ENCODE measurements around the gene AGAP1.

AGAP1 gene

DNA sequence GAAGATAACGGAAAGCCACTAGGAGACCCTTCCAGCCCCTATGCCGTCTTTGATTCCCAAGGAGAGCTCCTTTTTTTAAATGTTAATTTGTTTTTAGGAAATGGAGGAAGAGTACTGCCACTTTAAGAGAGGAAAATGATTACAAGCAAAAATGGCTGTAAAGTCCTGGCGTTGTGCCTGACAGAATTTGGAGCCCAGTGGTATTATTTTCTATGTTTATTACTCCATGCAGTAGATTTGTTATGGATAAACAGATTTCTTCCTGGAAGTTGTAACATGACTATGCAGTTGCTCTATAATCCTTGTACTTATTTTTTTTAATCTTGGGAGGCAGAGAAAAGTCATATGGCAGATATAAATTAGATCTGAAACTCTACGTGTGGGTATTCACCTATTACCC is 533.0 kb downstream of the AGAP1 start:
- DNase-seq, result no peak

DNA sequence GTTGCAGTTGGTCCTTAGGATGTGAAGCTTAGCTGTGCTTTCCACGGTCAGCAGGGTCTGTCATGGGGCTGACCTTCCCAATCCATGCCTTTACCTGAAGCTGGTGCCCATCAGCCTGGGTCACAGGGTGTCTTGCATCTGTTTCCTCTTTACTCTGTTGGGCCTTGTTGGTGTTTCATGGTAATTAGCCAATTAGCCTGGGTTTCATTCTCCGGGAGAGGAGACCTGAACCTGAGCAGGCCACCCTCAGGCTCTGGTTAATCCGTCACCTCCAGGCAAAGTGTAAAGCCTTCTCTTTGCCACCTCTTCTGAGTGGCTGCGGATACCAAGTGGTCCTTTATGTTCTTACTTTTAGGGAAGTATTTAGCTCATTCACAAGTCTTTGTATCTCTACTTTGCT is 534.2 kb downstream of the AGAP1 start:
- DNase-seq, result no peak

DNA sequence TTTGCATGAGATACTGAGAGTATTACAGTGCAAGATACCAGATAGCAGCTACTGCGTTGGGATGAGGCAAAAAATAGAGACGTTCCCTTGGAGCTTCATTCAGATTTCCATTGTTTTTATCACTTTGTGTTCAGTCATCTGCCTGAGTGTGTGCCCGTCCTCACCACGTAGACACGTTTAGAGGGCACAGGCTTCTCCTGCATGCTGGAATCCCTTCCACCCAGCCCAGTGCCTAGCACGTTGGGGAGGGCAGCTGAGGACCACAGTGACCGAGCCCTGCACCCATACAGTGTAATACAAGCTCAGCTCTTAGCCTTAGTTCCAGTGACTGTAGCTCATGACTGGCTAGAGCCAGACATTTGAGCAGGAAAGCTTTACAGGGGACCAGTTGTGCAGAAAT is 539.6 kb downstream of the AGAP1 start:
- no peak for DNase-seq

DNA sequence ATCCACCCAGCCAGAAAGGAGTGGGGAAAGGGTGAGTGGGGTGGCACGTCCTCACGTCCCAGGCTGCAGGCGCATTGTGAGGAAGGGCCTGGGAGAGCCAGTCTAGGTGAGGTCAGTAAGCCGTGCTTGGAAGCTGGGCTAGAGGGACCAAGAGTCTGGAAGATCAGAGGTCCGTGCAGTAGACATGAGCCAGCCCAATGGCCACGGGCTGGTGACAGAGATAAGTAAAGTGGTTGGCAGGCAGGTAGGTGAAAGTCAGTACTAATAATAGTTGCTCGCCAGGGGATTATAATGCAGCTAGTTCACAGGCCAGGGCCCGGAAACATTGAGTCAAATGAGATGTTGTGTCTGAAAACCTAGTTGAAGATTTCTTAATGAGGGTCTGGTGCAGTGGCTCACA is 541.1 kb downstream of the AGAP1 start:
- DNase-seq, result no peak

DNA sequence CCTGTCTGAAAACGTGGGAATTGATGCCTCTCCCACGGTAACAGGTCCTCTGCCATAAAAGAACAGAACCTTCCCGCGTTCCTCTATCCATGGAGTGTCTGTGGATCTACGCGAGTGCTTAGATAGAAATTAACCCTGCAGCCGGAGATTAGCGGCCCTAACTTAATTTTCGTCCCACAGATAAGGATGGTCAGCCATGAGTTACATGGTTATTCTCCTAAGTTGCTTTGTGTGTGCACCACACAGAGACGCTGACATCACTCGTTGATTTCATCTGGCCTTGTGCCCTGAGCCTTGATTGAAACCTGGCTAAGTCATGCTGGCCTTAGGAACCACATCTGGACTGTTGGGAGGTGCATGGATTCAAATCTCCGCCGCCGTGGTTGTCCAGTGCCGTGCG is 542.2 kb downstream of the AGAP1 start:
- no peak for DNase-seq

DNA sequence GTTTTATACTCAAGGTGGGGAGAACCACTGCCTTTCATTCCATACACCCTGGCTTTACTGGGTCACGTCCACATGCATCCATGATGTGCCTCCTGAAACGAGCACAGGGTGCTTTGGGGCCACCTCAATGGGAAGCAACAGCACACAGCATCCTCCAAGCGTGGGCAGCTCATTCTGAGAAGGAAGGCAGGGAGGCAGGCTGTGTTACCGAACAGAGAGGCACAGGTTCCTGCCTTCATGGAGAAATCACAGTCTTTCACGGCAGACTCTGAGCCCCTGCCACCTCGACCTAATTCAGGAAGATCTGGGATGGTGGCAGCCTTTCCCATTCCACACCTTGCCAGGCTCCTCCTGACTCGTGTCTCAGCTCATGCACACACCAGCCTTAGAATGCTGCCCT is 544.3 kb downstream of the AGAP1 start:
- DNase-seq, result no peak

DNA sequence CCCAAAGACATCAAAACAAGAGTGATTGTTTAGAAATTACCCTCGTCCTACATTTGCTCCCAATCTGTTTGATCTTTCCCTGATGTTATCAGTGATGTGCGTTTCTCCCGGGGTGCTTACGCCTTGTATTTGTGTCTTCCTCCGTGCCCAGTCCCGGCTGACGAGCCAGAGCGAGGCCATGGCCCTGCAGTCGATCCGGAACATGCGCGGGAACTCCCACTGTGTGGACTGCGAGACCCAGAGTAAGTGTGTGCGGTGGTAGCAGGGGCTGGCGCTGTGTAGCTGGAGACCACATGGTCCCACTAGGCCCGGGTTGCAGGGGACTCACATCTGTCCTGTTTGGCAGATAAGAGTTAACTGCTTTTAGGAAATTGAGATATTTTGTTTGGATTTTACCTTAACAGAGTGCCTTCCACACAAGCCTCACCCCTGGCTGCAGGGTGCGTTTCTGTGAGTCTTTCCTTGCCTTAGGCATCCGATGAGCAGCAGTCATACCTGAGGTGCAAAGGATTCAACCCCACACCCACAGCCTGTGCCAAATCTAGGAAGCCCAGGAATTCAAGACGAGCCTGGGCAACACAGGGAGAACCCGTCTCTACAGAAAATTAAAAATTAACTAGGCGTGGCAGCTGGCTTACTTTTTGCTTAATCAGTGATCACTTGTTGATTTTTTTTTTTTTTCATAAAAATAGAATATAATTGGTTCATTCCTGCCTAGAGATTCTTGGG is 546.9 kb downstream of the AGAP1 start:
- DNase-seq, result no peak

DNA sequence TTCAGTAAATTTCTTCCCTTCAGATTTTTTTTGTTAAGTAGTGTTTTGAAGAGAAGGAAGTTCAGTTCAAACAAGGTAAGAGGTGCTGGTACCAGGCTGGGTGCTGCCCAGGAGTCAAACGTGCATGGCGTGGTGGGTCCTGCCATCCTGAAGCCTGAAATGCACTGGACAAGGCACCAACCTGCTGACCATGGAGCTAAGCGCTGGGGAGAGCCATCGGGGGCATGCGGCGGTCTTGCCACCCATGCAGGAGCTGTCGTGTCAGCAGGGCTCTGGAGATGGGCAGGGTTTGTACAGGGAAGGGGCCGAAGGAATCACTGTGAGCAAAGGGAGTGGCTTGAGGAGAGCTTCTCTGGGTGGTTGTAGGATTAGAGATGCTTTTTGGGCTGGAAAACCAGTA is 547.8 kb downstream of the AGAP1 start:
- DNase-seq, result no peak

DNA sequence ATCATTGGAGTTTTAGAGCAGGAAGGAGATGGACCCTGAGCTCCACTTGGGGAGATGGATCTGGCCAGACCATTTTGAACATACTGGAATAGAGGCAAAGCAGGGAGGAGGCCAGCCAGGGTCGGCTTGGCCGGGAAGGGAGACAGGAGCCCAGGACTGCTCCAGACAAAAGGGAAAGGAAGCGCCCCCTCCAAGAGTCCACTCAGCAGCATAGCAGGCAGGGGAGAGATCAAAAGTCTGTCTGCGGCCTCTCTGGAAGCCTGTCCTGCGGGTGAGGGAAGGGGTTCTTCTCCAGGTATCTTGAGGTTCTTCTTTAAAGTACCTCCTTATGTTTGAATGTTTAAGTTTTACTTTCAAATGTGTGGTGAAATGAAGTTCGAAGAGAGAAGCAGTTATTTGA is 548.2 kb downstream of the AGAP1 start:
- no peak for DNase-seq

DNA sequence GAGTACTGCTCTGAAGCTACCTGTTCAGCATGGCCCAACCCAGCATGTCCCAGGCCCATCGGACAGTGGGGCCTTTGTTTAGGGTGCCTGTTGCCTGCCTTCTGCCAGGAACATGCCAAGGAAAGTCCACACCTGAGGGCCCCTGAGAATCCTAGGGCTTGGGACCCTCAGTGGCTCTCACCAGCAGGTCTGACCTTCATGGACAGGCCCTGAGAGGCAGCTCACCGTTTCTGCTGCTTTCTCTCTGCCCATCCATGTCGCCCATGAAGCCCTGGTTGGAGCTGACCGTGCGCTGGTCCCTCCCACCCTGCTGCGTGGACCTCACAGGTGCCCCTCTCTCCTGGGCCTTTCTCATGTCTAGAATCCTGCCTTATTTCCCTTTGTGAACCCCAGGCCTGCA is 550.3 kb downstream of the AGAP1 start:
- DNase-seq, result no peak

DNA sequence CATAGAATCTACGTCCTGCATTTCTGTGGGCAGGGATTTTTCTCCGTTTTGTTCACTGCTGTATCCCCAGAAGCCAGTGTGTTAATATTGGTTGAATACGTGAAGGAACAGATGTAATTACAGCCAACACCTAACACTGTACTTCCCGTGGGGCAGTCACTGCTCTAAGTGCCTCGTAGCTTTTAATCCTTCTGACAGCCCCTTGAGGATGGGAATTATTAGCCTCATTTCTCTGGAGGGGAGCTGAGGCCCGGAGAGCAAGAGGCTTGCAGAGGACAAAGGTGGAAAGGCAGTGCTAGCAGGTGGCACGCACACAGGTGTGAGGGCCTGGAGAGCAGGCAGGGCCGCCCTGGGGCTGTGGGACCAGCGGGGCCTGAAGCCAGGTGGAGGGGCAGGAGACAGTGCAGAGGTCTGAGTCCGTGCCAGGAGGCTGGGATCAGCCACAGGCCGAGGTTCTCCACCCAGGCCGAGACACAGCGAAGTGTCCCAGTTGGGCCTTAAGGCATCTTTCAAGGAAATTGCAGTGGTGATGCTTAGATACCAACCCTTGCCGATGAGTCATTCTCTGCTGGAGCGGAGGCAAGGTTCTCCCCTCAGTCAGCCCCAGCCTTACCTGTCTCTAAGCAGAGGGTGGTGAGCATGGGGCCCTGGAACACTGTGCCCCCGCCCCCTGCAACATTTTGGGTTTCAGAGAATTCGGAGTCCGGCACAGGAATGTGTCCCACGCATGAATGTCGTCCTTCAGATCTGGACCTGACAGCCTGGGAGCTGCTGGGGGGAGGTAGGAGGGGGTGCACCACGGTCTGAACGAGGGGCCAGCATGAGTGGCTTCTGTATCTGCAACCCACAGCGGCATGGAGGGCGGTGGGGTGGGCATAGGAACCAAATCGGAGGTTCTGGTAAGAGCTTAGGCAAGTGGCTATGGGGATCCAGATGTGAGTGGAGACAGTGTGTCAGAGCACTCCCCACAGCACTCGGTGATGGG is 551.7 kb downstream of the AGAP1 start:
- no peak for DNase-seq

DNA sequence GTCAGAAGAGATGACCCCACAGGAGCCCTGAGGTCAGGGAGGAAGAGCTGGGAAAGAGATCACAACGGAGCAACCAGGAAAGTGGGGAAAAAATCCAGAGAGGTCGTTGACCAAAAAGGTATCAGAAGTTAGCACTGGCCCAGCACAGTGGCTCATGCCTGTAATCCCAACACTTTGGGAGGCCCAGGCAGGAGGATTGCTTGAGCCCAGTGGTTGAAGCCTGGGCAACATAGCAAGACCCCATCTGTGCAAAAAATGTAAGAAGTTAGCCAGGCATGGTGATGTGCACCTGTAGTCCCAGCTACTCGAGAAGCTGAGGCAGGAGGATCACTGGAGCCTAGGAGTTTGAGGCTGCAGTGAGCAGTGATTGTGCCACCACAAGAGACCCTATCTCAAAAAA is 552.9 kb downstream of the AGAP1 start:
- no peak for DNase-seq

DNA sequence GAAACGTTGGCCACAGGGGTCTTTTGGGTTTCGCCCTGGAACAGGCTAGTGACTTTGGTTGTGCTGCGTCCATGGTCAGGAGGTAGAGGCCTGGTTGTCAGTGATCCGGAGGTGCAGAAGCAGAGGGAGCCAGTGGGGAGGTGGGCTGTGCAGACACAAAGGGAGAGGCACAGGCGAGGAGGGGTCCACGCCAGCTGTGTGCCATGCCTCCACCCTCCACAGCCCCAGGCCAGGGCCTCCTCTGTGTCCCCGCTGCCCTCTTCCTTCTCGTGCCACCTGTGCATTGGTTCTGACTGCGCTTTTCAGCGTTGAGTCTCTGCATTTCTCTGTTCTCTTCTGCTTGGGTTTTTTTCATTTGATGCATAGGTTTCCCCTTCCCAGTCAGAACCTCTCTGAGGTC is 553.3 kb downstream of the AGAP1 start:
- DNase-seq, result no peak

DNA sequence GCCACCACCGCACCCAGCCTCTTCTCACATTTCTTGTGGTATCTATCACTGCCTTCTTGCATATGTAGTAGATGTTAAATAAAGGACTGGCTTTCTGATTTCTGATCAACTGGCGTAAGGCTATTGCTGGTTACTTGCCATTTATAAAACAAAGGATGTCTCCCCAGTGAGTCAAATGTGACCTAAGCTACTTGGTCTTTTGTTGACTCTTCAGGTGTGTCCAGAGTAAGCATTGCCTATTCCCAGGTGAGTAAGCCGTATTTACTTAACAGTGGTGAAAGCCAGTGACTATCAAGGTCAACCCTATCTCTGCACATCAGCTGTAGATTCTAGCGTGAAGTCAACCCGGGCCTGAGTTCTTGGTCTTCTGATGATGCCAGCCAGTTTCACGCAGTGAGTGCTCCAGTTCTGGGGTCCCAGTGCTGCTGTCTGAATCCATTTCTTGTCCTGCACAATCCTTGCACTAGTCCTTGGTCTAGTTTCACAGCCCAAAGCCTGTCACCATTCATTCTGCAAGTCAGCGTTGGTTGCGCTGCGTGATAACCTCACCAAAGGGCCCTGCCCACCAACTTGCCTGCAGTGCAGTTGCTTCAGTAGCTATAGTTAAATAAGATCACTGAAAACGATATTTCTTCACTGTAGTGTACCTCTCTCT is 554.2 kb downstream of the AGAP1 start:
- DNase-seq, result no peak

DNA sequence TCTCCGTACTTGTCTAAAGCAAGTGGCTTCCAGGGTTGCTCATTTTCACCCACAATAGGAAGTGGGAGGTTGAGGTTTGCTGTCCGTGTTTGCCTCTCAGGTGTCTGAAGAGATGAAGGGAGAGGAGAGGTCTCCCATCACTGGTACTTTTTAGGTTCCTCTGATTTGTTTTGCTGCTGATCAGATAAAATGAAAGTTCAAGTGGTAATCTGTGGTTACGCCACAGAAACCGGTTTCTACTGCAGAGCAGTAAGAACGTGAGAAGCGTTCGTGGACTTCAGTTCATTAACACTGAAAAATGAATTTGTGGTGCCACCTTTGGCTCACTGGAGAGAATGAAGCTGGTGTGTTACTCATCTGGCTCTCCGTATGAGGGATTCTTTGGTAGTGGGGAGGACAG is 556.1 kb downstream of the AGAP1 start:
- DNase-seq, result no peak

DNA sequence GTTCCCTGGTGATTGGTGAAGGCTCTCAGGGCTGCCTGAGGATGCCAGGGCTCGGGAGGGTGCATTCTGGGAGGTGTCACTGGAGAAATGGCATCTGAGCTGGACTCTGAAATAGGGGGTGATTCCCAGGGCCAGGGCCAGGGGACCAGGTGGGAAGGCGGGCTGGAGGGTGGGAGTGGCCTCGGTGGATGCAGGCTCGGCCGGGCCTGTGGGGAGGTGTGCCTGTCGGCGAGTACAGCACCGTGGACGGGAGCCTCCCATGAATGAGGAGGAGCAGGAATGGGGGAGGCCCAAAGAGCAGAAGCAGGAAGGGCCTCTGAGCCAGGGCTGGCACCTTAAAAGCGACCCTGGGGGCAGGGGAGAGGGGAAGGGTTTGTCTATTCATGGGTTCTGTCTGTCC is 557.5 kb downstream of the AGAP1 start:
- DNase-seq, result no peak

DNA sequence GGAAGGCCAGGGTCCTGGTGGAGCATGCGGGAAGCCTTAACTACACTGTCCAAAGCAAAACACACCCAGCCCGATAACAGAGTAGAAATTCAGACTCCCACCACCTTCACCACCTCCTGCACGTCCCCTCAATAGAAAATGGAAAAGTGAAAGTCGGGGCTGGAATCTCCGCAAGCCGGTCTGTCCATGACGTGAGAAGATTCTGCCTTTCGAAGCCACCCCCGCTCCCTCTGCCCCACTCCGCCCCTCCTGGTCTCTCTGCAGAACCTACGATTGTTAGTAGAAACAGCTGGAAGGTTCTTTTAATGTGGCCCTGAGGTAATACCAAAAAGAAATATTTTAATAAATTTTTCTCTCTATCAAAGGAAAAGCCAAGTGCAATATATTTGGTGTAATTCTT is 558.0 kb downstream of the AGAP1 start:
- DNase-seq, result no peak

DNA sequence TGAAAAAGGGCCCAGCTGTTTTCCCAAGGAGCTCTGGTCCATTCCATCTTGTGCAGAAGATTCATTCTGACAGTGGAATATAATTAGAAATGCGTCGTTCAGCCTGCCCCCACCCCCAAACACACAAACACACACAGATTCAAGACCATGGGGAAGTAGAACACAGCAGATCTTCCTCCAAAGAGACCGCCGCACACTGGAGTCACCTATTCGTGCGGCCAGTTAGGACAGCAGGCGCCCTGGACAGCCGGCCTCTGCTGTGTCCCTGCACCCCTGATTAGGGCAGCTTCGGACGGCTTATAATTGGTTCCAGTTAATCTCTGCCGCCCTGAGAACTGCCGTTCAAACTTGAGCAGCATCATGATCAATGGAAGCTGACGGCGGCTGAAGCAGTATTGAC is 558.4 kb downstream of the AGAP1 start:
- DNase-seq, result no peak

DNA sequence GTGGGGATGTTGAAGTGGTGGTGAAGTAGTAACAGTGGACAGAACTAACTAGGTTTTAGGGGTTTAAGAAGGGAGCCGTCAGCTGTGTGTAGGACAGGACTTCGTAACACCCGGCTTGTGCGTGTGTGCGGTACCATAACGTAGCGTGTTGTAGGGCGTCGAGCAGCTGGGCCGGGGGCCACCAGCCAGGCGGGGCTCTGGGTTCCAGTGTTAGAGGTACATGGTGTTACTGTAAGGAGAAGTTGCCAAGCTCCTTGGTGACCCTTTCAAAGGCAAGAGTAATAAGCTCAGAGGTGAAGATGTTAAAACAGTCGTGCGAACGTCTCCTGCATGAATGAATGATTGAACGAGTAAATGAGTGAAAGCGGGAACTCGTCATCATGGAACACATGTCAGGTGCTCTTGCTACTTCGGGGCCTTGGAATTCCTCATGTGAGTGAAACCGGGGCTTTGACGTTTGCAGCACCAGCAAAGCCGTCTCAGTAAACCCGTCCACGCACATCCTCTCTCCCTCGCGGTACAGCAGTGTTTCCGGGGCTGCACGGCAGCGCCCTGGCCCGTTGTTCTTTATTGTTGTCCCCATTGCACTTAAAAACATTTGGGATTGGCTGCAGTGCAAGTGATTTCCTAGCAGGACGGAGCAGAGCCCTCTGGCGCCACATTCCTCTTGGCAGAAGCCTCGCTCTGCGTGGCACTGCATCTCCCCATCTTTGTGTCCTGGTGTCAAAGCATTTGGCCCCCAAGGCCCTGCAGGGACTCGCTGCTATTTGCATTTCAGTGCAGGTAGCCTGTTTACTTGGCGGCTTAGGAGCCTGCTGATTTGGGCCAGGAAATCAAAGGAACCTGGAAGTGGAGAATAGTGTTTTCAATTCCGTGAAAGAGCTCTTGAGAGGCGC is 559.3 kb downstream of the AGAP1 start:
- DNase-seq, result no peak

DNA sequence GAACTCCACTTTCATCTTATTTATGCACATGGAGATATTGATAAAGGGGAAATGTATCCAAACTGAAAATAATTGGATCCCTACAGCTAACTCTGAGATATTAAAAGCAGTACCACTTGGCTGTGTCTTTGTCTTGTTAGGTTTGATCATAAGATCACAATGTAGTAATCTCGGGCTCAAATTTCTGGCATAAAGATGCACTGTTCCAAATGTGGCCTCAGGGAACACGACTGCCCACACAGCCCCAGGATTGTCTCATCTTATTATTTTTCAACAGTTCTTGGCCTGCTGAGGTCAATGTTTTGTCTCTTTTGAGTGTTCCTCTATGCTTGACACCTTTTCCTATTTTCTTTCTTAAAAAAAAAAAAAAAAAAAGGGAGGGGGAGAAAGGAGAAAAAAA is 560.3 kb downstream of the AGAP1 start:
- DNase-seq, result no peak

DNA sequence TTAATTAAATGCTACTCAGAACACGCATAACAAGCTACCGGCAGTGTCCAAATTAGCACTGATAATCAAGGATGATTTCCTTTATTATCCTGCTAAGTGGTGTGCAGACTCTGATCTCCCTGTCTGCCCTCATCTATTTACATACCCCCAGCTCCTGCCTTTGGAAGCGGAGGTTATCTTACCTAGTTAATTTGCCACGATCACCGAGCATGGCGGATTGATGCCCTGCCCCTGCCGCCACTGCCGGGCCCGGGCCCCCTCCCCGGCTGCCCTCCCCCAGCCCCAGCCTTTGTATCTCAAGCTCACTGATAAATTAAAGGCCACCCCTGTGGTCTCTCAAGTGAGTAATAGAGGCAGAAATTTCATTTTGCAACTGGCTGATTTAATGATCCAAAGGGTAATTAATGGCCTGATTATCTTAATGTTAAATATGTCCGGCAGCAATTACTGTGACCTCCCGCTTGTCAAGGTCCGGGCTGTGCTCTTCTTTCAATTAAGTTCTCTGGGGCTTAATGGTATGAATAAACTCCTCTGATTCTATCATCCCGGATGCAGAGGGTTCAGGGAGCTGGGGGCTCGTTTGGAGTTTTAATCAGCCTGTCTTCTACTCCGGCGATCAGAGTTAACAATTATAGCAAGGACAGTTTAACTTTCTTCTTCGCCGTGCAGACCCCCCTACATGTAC is 560.9 kb downstream of the AGAP1 start:
- DNase-seq, result no peak

DNA sequence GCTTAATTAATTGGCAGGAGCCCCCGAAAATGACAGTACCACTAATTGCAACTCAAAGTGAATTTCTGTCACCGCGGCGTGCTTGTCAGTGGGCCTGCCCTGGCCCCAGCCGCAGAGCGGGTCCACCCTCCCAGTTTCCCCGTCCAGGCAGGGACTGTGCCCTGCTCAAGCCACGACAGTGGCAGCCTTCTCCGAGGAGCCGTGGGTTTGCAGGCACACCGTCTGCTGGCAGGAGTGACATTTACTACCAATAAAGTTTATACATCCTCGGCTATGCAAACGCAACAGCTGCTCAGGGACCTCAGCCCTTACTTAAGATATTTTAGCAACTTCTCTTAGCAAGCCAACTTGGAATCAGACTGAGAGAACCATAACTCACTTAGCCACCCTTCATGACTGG is 561.6 kb downstream of the AGAP1 start:
- no peak for DNase-seq

All from OCI-M1 (cell line).